Muscle layer of duodenum (tissue), 2 donors: Measurements from ENCODE around the gene COL5A1.
"Not testable (repeated sequence)": the region's sequence is repeated elsewhere in the genome, so short reads cannot be mapped to it uniquely, and the experiment has no call there.

Experiments
- H3K27ac ChIP-seq: one replicate; pipeline ENCODE4 v1.7.0; 2013; ENCODE audit warnings: mild to moderate bottlenecking, low read length
- H3K27me3 ChIP-seq: one replicate; pipeline ENCODE4 v1.7.0; 2013; ENCODE audit warnings: low read depth, mild to moderate bottlenecking, control low read depth, low read length
- H3K36me3 ChIP-seq, 2 donors: one replicate each; pipeline ENCODE4 v1.7.0; 2013; ENCODE audit warnings: low read length in 2 of 2, control low read depth in 1 of 2, mild to moderate bottlenecking in 1 of 2; ENCODE audit not compliant: insufficient read depth in 2 of 2, control insufficient read depth in 1 of 2
- H3K4me1 ChIP-seq, 2 donors: one replicate each; pipeline ENCODE4 v1.7.0; 2013; ENCODE audit warnings: low read length in 2 of 2, mild to moderate bottlenecking in 2 of 2, control low read depth in 1 of 2, moderate library complexity in 1 of 2; ENCODE audit not compliant: insufficient read depth in 2 of 2, control insufficient read depth in 1 of 2
- H3K4me3 ChIP-seq, 2 donors: one replicate each; pipeline ENCODE4 v1.7.0; 2013; ENCODE audit warnings: low read length in 2 of 2, low read depth in 1 of 2, mild to moderate bottlenecking in 1 of 2
- H3K9me3 ChIP-seq, 2 donors: one replicate each; pipeline ENCODE4 v1.7.0; 2013; ENCODE audit warnings: low read length in 2 of 2, control low read depth in 1 of 2, mild to moderate bottlenecking in 1 of 2; ENCODE audit not compliant: control insufficient read depth in 1 of 2
- donor health status: healthy.

The COL5A1 gene

DNA sequence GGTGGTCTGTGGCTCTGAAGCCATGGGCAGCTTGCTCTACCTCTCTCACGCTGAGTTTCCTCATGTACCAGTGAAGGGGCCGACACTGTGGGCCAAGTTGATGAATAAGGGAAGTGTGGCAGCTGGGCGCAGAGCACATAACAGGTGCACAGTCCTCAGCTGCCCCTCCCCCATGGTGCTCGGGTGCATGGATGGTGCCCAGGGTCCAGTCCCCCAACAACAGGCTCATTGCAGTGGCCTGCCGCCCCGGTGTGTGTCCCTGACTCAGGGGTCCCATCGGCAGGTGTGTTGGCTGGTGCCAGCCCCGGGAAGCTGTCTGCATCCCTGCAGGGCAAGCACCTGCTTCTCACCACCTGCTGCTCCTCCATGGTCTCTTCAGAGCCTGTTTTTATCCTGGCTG is 36.6 kb downstream of the COL5A1 start:
- Histone ChIP-seq H3K9me3 (peaks cover 0 to 3% of the 10 kb centered on the region in 2 donors), H3K36me3 (no peaks in the 10 kb centered on the region), H3K27me3 (no peaks in the 10 kb centered on the region), H3K4me1 (peaks cover 0 to 57% of the 10 kb centered on the region in 2 donors), H3K27ac (no peak overlapping the region), H3K4me3 (no peak overlapping the region)

DNA sequence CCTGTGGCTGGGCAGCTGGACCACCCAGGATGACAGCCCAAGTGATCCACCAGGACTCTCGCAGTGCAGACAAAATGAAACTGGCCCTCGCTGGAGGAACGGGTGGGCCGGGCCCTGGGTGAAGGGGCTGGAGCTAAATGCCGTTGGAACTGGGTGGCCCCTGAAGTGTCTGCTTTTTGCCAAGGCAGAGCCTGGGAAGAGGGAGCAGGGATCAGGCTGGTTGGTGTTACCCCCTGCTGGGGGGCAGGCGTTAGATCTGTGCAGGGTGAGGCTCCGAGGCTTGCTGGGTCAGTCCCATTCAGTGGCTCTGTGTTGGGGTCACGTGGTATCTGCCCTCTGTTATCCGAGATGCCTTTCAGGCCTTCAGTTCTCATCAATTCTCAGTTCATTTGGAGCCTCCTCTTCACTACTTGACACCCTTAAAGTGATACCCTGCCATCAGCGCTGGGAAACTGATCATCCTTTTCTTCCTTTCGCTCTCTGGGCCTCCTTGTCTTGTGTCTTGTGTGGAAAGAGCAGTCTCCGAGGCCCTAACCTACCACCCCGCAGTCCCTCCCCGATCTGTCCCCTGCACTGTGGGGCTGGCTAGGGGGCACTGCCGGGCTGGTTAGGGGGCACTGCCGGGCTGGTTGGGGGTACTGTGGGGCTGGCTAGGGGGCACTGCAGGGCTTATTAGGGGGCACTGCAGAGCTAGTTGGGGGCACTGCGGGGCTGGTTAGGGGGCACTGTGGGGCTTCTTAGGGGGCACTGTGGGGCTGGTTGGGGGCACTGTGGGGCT is 37.3 kb downstream of the COL5A1 start:
- Histone ChIP-seq H3K27me3 (no peaks in the 10 kb centered on the region), H3K4me1 (peaks cover 0 to 62% of the 10 kb centered on the region in 2 donors), H3K27ac (no peak overlapping the region), H3K4me3 (no peak overlapping the region), H3K36me3 (no peaks in the 10 kb centered on the region), H3K9me3 (peaks cover 0 to 3% of the 10 kb centered on the region in 2 donors)

DNA sequence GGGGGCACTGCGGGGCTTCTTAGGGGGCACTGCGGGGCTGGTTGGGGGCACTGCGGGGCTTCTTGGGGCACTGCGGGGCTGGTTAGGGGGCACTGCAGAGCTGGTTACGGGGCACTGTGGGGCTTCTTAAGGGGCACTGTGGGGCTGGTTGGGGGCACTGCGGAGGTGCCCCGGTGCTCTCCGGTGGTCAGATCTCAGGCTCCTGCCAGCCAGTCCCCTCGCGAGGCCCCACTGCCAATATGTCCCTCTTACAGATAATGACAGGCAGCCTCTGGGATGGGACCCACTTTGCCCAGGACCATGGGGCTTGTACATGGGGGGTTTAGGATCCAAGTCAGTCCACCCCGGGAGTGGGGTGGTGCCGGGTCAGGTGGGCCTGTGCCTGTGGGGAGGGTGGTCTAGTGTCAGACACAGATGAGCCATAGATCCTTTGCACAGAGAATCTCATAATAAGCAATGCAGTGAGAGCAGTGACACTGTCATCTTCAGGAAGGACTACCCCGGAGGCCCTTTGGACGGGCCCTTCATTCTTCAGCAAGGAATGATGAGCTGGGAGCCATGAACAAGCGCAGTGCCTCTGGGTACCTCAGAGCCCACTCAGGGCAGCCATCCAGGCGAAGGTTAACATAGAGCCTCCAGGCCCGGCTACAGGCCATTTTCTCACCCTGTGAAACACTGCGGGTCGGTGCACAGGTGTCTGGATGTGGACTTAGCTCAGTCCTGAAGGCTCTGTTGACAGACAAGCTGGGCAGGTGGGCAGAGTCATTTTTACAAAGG is 38.2 kb downstream of the COL5A1 start:
- Histone ChIP-seq H3K27ac (no peak overlapping the region), H3K9me3 (peaks cover 0 to 3% of the 10 kb centered on the region in 2 donors), H3K27me3 (no peaks in the 10 kb centered on the region), H3K36me3 (no peaks in the 10 kb centered on the region), H3K4me3 (no peak overlapping the region), H3K4me1 (peaks cover 0 to 64% of the 10 kb centered on the region in 2 donors)

DNA sequence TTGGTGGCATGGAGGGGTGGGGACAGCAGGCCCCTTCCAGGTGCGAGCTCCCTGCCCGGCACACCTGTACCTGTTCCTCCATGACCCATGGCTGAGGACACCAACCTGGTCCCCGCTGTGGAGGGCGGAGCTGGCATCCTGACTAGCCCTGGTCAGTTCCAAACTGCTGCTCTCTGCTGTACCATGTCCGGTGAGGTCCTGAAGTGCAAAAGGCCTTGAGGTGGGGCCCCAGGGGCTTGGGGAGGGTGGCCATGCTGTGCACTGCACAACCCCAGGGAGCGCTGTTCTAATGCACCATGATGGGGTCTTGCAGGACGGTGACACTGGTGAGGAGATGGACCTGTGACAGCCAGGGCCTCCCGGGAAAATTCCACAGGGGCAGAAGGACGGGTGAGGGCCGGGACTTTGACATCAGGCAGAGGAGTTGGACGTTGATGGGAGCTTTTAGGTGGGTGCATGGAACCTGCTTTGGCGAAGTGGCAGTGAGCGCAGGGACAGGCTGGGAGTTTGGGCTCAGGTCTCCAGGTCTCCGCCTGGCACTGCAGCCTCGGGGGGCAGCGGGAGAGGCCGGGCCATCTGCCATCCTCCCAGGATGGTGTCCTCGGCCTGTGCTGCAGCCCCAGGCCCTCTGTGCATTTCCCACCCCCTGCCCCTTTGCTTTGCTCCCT is 38.9 kb downstream of the COL5A1 start:
- Histone ChIP-seq H3K4me3 (no peak overlapping the region), H3K27me3 (no peaks in the 10 kb centered on the region), H3K36me3 (no peaks in the 10 kb centered on the region), H3K27ac (no peak overlapping the region), H3K9me3 (peaks cover 0 to under 1% of the 10 kb centered on the region in 2 donors), H3K4me1 (peaks cover 0 to 64% of the 10 kb centered on the region in 2 donors)

DNA sequence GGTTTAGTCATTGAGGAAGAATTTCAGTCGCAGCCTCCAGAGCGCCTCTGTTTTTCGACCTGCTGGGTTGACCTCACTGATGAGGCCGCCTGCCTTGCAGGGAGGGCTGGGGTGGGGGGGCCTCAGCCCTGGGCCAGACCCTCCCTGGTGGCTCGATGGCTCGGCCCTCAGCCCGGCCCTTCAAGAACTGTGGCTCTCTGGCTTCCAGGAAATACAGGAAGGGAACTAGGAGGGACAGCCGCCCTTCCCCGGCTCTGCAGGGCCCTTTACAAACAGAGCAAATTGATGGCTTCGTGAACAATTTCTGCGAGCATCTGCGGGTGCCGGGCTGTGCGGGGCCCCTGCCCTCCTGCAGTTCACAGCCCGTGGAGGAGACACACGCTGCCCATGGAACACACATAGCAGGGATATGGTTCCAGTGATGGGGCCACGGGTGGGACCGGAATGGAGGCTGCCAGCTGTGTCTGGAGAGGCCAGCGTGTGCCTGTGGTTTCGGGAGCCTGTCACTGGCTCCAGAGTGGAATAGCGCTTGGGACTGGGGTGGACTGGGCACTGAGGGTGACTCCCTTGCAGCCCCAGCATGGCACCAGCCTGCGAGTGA is 39.6 kb downstream of the COL5A1 start:
- Histone ChIP-seq H3K4me1 (peaks cover 0 to 63% of the 10 kb centered on the region in 2 donors), H3K27ac (no peak overlapping the region), H3K9me3 (no peaks in the 10 kb centered on the region), H3K36me3 (no peaks in the 10 kb centered on the region), H3K4me3 (no peak overlapping the region), H3K27me3 (no peaks in the 10 kb centered on the region)

GRCh38 chr9:134682026-134682425 is 40.4 kb downstream of the COL5A1 start:
- Histone ChIP-seq H3K27ac (no peak overlapping the region), H3K36me3 (no peaks in the 10 kb centered on the region), H3K4me1 (peaks cover 0 to 54% of the 10 kb centered on the region in 2 donors), H3K27me3 (no peaks in the 10 kb centered on the region), H3K4me3 (no peak overlapping the region), H3K9me3 (no peaks in the 10 kb centered on the region)

DNA sequence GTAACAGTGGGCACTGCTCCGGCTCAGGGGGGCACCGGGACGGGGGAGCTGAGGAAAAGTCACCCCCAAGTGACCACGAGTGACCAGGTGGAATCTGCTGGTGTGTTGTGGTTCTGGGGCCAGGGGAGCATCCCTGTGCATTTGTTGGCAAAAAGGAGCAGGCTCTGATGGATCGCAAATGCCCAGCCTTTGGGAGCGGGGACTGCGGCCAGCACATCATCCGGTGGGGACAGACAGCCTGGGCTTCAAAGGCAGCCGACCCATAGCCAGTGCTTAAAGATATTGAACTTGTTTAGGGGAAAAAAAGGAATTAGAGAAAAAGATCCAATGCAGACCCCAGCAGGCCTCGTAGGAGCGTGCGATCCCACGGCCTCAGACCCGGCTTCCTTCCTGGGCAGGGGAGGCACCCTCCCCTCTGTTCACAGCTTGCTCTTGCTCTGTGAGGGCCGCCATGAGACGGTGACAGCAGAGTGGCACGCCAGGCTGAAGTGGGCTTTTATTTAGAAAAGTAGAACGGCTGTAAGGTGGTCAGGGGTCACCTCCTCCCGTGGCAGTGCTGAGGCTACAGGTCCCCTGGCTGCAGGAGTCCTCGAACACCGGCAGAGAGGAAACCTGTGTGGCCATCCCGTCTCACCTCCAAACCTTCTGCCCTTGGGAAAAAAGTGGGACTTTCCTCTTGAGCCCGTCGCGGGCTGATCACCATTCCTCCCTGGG is 41.2 kb downstream of the COL5A1 start:
- no peaks in the 10 kb centered on the region for H3K36me3 ChIP-seq
- H3K27ac ChIP-seq: no peak overlapping the region
- peaks cover 0 to 53% of the 10 kb centered on the region in 2 donors for H3K4me1 ChIP-seq
- H3K4me3 ChIP-seq: no peak overlapping the region
- no peaks in the 10 kb centered on the region for H3K27me3 ChIP-seq
- H3K9me3 ChIP-seq: no peaks in the 10 kb centered on the region

DNA sequence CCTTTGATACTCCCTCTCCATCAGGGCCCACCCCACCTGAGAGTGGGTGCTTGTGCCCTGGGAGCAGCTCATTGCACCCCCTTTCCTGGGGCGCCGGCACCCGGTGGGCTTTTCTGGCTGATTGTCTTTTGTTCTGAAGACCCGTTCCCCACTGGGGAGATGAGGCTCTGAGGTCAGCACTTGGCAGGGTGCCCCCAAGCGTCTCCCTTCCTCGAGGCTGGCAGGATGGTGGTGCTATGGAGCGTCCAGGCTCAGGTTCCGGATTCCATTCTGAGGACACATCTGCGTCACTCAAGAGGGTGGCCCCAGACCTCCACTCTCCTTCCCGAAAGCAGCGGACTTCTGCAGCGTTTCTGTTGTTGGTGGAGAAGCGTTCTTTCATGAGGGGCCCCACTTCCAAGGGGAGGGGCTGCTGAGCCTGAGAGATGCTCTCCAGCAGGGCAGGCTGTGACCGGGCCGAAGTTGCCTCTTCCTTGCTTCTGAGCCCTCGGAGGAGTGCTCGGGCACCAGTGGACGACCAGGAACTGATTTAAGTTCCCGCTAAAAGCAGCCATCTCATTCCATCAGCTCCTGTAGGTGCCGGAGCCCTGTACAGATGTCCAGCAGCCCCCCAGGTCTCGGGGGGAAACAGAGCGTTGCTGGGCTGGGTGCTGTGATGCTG is 42.2 kb downstream of the COL5A1 start:
- Histone ChIP-seq H3K4me3 (no peak overlapping the region), H3K27ac (no peak overlapping the region), H3K4me1 (peaks cover 0 to 42% of the 10 kb centered on the region in 2 donors), H3K27me3 (no peaks in the 10 kb centered on the region), H3K36me3 (no peaks in the 10 kb centered on the region), H3K9me3 (no peaks in the 10 kb centered on the region)

DNA sequence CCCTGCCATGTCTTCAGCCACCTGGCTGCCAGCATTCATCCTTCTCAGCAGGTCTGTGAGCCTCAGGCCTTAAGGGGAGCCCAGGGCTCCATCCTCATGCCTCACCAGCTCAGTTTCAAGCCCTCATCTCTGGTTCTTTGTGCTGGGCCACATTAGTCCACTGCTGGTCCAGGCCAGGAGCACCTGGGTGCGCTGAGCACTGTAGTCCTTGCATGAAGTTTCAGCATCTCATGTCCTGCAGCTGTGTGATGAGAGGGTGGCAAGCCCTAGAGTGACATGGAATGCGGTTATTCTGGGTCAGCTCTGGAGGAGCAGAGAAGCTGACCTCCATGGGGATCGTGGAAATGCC is 42.7 kb downstream of the COL5A1 start:
- Histone ChIP-seq H3K9me3 (no peaks in the 10 kb centered on the region), H3K27ac (no peak overlapping the region), H3K27me3 (no peaks in the 10 kb centered on the region), H3K36me3 (no peaks in the 10 kb centered on the region), H3K4me1 (peaks cover 0 to 41% of the 10 kb centered on the region in 2 donors), H3K4me3 (no peak overlapping the region)

DNA sequence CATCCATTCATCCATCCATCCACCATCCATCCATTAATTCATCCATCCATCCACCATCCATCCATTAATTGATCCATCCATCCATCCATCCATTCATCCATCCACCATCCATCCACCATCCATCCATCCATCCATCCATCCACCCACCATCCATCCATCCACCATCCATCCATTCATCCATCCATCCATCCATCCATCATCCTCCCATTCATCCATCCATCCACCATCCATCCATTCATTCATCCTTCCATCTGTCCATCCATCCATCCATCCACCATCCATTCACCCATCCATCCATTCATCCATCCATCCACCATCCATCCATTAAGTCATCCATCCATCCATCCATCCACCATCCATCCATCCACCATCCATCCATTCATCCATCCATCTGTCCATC is 43.3 kb downstream of the COL5A1 start:
- H3K4me3 ChIP-seq, H3K9me3 ChIP-seq, H3K27me3 ChIP-seq, H3K27ac ChIP-seq, H3K36me3 ChIP-seq: not testable (repeated sequence)
- peaks cover 0 to 42% of the 10 kb centered on the region in 2 donors for H3K4me1 ChIP-seq
